Measurements from ENCODE around the gene ESD.

DNA sequence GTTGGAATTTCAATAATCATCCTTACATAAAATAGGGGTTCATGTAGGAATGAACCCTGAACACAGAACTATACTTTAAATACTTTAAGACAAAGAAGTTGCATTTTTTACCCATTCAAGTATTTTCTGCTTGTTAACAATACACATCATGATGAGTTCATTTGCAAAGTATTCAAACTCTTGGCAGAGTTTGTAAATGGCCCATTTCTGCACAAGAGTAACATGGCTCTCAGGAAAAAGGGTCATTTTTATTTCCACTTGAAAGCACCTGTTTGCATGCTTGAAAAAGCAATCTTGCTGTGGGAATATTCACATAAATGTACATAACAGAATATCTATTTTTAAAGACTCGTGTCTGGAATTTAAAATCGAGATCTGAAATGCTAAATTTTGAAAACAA is 18.1 kb downstream of the ESD start:
- TF ChIP-seq, protein P1, sequence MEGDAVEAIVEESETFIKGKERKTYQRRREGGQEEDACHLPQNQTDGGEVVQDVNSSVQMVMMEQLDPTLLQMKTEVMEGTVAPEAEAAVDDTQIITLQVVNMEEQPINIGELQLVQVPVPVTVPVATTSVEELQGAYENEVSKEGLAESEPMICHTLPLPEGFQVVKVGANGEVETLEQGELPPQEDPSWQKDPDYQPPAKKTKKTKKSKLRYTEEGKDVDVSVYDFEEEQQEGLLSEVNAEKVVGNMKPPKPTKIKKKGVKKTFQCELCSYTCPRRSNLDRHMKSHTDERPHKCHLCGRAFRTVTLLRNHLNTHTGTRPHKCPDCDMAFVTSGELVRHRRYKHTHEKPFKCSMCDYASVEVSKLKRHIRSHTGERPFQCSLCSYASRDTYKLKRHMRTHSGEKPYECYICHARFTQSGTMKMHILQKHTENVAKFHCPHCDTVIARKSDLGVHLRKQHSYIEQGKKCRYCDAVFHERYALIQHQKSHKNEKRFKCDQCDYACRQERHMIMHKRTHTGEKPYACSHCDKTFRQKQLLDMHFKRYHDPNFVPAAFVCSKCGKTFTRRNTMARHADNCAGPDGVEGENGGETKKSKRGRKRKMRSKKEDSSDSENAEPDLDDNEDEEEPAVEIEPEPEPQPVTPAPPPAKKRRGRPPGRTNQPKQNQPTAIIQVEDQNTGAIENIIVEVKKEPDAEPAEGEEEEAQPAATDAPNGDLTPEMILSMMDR (conservative IDR thresholded peaks at IDR 0.05; ENCODE audit: low read depth, low read length): no peak
- no peak for TF ChIP-seq EZH2phosphoT487 (IDR thresholded peaks at IDR 0.05; ENCODE audit: borderline replicate concordance, low read length)
- no peak for TF ChIP-seq EZH2 (IDR thresholded peaks at IDR 0.05; ENCODE audit: low read length, unreplicated experiment)
